Measurements from ENCODE around the gene CRISP1.
"Not testable (repeated sequence)": the region's sequence is repeated elsewhere in the genome, so short reads cannot be mapped to it uniquely, and the experiment has no call there.

DNA sequence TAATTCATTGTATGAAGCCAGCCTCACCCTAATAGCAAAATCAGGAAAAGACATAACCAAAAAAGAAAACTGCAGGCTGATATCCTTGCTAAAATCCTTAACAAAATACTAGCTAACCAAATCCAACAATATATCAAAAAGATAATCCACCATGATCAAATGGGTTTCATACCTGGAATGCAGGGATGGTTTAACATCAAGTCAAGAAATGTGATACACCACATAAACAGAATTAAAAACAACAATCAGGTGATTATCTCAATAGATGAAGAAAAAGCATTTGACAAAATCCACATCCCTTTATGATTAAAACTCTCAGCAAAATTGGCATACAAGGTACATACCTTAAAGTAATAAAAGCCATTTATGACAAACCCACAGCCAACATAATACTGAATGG is 29.2 kb upstream of the CRISP1 start:
- not testable (repeated sequence) for TF ChIP-seq OSR1 (CRISPR knock-in tag; IDR thresholded peaks at IDR 0.05); ESRRG (CRISPR knock-in tag; IDR thresholded peaks at IDR 0.05); BACH2 (CRISPR knock-in tag; IDR thresholded peaks at IDR 0.05; ENCODE audit: borderline replicate concordance); CREB5 (CRISPR knock-in tag; IDR thresholded peaks at IDR 0.05; ENCODE audit: low read depth)
- TF ChIP-seq, protein P1, sequence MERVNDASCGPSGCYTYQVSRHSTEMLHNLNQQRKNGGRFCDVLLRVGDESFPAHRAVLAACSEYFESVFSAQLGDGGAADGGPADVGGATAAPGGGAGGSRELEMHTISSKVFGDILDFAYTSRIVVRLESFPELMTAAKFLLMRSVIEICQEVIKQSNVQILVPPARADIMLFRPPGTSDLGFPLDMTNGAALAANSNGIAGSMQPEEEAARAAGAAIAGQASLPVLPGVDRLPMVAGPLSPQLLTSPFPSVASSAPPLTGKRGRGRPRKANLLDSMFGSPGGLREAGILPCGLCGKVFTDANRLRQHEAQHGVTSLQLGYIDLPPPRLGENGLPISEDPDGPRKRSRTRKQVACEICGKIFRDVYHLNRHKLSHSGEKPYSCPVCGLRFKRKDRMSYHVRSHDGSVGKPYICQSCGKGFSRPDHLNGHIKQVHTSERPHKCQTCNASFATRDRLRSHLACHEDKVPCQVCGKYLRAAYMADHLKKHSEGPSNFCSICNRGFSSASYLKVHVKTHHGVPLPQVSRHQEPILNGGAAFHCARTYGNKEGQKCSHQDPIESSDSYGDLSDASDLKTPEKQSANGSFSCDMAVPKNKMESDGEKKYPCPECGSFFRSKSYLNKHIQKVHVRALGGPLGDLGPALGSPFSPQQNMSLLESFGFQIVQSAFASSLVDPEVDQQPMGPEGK (CRISPR knock-in tag; IDR thresholded peaks at IDR 0.05; ENCODE audit: borderline replicate concordance): not testable (repeated sequence)
